ENCODE results near the gene PGAP6. TPM values are rescaled to one million over a fixed set of nuclear protein-coding genes. Genes with fewer than 3 reads are reported as not detected.
A peak's percentile ranks its signal among the peaks of the same experiment; 100 is the strongest.

PGAP6 gene
- total and polyA plus RNA-seq, 9 of the 15 experiments (the other 6 are each of a cell fraction or from before 2014, with no cell fraction given): 0.45 to 50.2 (median 39.3) TPM

DNA sequence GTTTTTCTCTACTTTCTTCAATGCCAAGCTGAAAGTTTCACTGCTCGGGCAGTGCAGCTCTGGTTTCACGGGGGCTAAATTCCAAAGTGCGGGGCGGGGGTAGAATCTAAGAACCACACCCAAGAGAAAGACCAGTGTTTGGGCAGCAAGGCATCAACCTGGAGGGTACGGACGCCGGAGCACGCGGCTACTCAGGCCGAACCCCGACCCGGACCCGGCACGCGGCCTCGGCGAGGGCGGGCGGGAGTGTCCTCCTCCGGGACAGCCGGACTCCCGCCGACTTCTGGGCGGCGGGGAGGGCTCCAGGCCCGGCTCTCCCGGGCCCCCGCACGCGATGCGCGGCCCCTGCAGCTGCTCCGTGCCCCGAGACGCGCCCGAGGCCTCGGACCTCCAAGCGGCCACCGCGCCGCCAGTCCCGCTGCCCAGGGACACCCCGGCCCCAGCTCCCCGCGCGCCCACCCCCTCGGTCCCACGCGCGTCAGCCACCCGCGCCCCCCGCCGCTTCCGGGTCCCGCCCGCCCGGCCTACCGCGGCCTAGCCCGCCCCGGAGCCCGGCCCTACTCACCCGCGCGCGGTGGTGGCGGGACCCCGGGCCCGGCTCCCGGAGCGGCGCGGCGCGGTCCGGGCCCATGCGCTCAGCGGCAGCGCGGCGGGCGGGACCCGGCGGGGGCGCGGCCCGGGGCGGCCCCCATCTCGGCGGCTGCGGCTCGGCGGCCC, 29.8 kb downstream of the PGAP6 start (continued):
- peak; percentile 19; the same call in 1 of the 2 replicates for TF ChIP-seq RB1 (IDR thresholded peaks at IDR 0.05; ENCODE audit: low read depth)

GRCh38 chr16:350203-350602, 31.6 kb downstream of the PGAP6 start:
- Histone ChIP-seq H3K9ac (ENCODE audit: insufficient read depth in 1 of 2, low read depth in 2 of 2, low read length in 2 of 2) (no peak overlapping the region), H3K9me3 (replicated peaks; ENCODE audit: control insufficient read depth, insufficient read depth, low read depth, low read length) (no peaks in the 10 kb centered on the region)
- CTCF ChIA-PET (ENCODE audit: low intra/inter-chr PET ratio): interaction anchor here (1.0 kb wide), 1 partner anchor 242 kb away, joined by 4 read pairs; no protein-coding TSS in a partner anchor
- TF ChIP-seq ZNF436 (CRISPR knock-in tag; IDR thresholded peaks at IDR 0.05): no peak
- TF ChIP-seq ZNF445 (CRISPR knock-in tag; IDR thresholded peaks at IDR 0.05; ENCODE audit: low read depth): no peak
- no peak for TF ChIP-seq FOSL1 (tag; conservative IDR thresholded peaks at IDR 0.05)
- TF ChIP-seq TCFL5 (CRISPR knock-in tag; conservative IDR thresholded peaks at IDR 0.05): no peak
- TF ChIP-seq ZBTB49 (CRISPR knock-in tag; IDR thresholded peaks at IDR 0.05; ENCODE audit: borderline replicate concordance): no peak
- no peak for TF ChIP-seq ZNF277 (CRISPR knock-in tag; IDR thresholded peaks at IDR 0.05; ENCODE audit: borderline replicate concordance)
- no peak for TF ChIP-seq EHMT2 (IDR thresholded peaks at IDR 0.05)
- no peak for TF ChIP-seq FOXP4 (CRISPR knock-in tag; IDR thresholded peaks at IDR 0.05; ENCODE audit: borderline replicate concordance)
- no peak for TF ChIP-seq SREBF2 (CRISPR knock-in tag; IDR thresholded peaks at IDR 0.05)
- no peak for TF ChIP-seq TARDBP (IDR thresholded peaks at IDR 0.05)
- no peak for TF ChIP-seq TAF7 (tag; IDR thresholded peaks at IDR 0.05)
- TF ChIP-seq NFYB (IDR thresholded peaks at IDR 0.05; ENCODE audit: extremely low read depth, insufficient read length): no peak
- no peak for TF ChIP-seq DMBX1 (CRISPR knock-in tag; IDR thresholded peaks at IDR 0.05; ENCODE audit: borderline replicate concordance)

More at GRCh38 chr16:350203-350602, 31.6 kb downstream of the PGAP6 start:
- ATAC-seq (no peak), DNase-seq (ENCODE audit: extremely low read depth in 1 of 4, low spot score in 3 of 4) (no peak), FAIRE-seq (no peak)
- Histone ChIP-seq H3K27me3 (ENCODE audit: control insufficient read depth in 2 of 2, insufficient read depth in 2 of 2, low read length in 2 of 2) (no peaks in the 10 kb centered on the region), H3K27ac (ENCODE audit: extremely low read depth, low read depth, low read length) (no peak overlapping the region), H3K36me3 (ENCODE audit: control insufficient read depth, insufficient read depth, low read length) (peaks cover 53% of the 10 kb centered on the region), H3K4me1 (replicated peaks in 1 of 2; ENCODE audit: control insufficient read depth in 2 of 2, insufficient read depth in 2 of 2, low read length in 2 of 2) (peaks cover 26 to 37% of the 10 kb centered on the region in 2 experiments), H4K20me1 (replicated peaks; ENCODE audit: control insufficient read depth, insufficient read depth, low read length) (peaks cover 3% of the 10 kb centered on the region; the same call in 1 of the 2 replicates), H3K4me3 (no peak overlapping the region), H3K79me2 (ENCODE audit: control insufficient read depth, insufficient read depth, low read length) (peaks cover 69% of the 10 kb centered on the region), H3K4me2 (ENCODE audit: insufficient read depth, low read length) (peak overlapping the region; percentile 11; the same call in 1 of the 2 replicates), H3K9me1 (ENCODE audit: control insufficient read depth, insufficient read depth, low read length) (peaks cover 6% of the 10 kb centered on the region), H2AFZ (ENCODE audit: low read depth, low read length) (no peak overlapping the region)
- WGBS (ENCODE audit: insufficient coverage, low coverage, missing lambda C conversion rate): 73% methylated on average over 8 of the region's 8 CpGs
- in situ Hi-C loops (cut with MboI): no loop called here
- POLR2A ChIA-PET: interaction anchor here (0.6 to 2.7 kb wide), 7 partner anchors 10 to 278 kb away, joined by 3 to 22 read pairs (median 4); partner anchors contain the start of gene RHBDF1
- BruUV-seq (replicated peaks): TSS peak; percentile 50
- intact Hi-C loops (cut with micrococcal nuclease): loop anchor here (5.0 kb wide), 1 partner anchor 113 kb away; no protein-coding TSS in a partner anchor

All from K562 (cell line).